Keratinocyte (primary cell): ENCODE data around the gene RANBP3L. TPM values are rescaled to one million over a fixed set of nuclear protein-coding genes. Genes with fewer than 3 reads are reported as not detected.

Experiments used
- DNase-seq: peaks from one replicate; pipeline ENCODE4 v3.0.0-alpha.2; 2011; ENCODE audit warnings: low read depth, missing footprints, low spot score
- FAIRE-seq: peaks from 2 replicates; lab custom pipeline; 2011; peaks lifted over from hg19 to GRCh38; lab: Jason Lieb, UNC
- H2AFZ ChIP-seq: 2 replicates; pipeline ENCODE4 v1.6.0; 2012; ENCODE audit warnings: low read length, control low read depth, inconsistent platforms; ENCODE audit not compliant: control insufficient read depth
- H3K27ac ChIP-seq: 2 replicates; pipeline ENCODE4 v1.5.1; 2011; ENCODE audit warnings: low read length; ENCODE audit not compliant: control insufficient read depth, insufficient read depth
- H3K27me3 ChIP-seq: 3 replicates; pipeline ENCODE4 v1.6.0; 2011; ENCODE audit warnings: low read length; ENCODE audit not compliant: control insufficient read depth, insufficient read depth; ENCODE audit errors: extremely low read depth
- H3K36me3 ChIP-seq, 2 experiments: 2 replicates in 1 of 2; 3 replicates in 1 of 2; pipeline ENCODE4 v1.5.1; 2011; ENCODE audit warnings: low read length in 2 of 2, mild to moderate bottlenecking in 1 of 2; ENCODE audit not compliant: control insufficient read depth in 2 of 2, insufficient read depth in 2 of 2; ENCODE audit errors: extremely low read depth in 1 of 2
- H3K4me1 ChIP-seq: 3 replicates; pipeline ENCODE4 v1.5.1; 2011; ENCODE audit warnings: low read length; ENCODE audit not compliant: control insufficient read depth, insufficient read depth; ENCODE audit errors: extremely low read depth
- H3K4me2 ChIP-seq: 3 replicates; pipeline ENCODE4 v1.6.0; 2011; ENCODE audit warnings: low read depth, low read length; ENCODE audit not compliant: control insufficient read depth, insufficient read depth; ENCODE audit errors: extremely low read depth
- H3K4me3 ChIP-seq, 3 experiments: fragments of 200-600 bp in 1 of 3; sonication (generic) in 1 of 3; 2 replicates in 2 of 3; 3 replicates in 1 of 3; pipeline ENCODE4 v1.5.1; 2011 to 2016; ENCODE audit warnings: low read length in 3 of 3, mild to moderate bottlenecking in 3 of 3, control low read depth in 2 of 3, inconsistent platforms in 1 of 3, low read depth in 1 of 3, mixed read lengths in 1 of 3, mixed run types in 1 of 3, moderate library complexity in 1 of 3; ENCODE audit not compliant: control insufficient read depth in 2 of 3, insufficient read depth in 2 of 3; ENCODE audit errors: extremely low read depth in 1 of 3
- H3K79me2 ChIP-seq: 2 replicates; pipeline ENCODE4 v1.6.0; 2012; ENCODE audit warnings: low read length; ENCODE audit not compliant: control insufficient read depth, insufficient read depth
- H3K9ac ChIP-seq: 3 replicates; pipeline ENCODE4 v1.6.0; 2011; ENCODE audit warnings: low read length; ENCODE audit not compliant: control insufficient read depth, insufficient read depth; ENCODE audit errors: extremely low read depth
- H3K9me1 ChIP-seq: 3 replicates; pipeline ENCODE4 v1.6.0; 2011; ENCODE audit warnings: low read length; ENCODE audit not compliant: control insufficient read depth, insufficient read depth; ENCODE audit errors: extremely low read depth
- H3K9me3 ChIP-seq: 2 replicates; pipeline ENCODE4 v1.5.1; 2012; ENCODE audit warnings: low read depth, low read length; ENCODE audit not compliant: control insufficient read depth
- H4K20me1 ChIP-seq: 3 replicates; pipeline ENCODE4 v1.6.0; 2011; ENCODE audit warnings: low read length; ENCODE audit not compliant: control insufficient read depth, insufficient read depth; ENCODE audit errors: extremely low read depth
- EZH2 ChIP-seq: IDR thresholded peaks from one replicate; pipeline ENCODE4 v1.6.1; 2012; ENCODE audit warnings: inconsistent platforms, mild to moderate bottlenecking, low read length, moderate library complexity
- dilution Hi-C: fragments of 300-500 bp; cut with MboI; formaldehyde crosslinking; loops from one replicate; pipeline ENCODE4 v1.7.0; 2020; ENCODE audit warnings: low sequenced_read_pairs; ENCODE audit not compliant: extremely low pct_ligation_motif_present
- polyA plus RNA-seq, 5 experiments: library from polyadenylated mRNA; depleted of rRNA in 3 of 5; stranded (reverse) in 3 of 5; stranded (forward) in 1 of 5; unstranded in 1 of 5; fragments of >200 nt; gene quantifications; 1 replicate in 1 of 5; 2 replicates in 3 of 5; 3 replicates in 1 of 5; pipeline versions ENCODE4 v1.2.1 to v1.2.3, GENCODE V29; 2011 to 2012; ENCODE audit warnings: missing spikeins in 2 of 5, low read depth in 1 of 5, low replicate concordance in 1 of 5
- TF ChIP-seq, protein P1 (sequence below), 3 experiments: IDR thresholded peaks in 1 of 3; conservative IDR thresholded peaks in 1 of 3; optimal IDR thresholded peaks in 1 of 3; 2 replicates in 2 of 3; 3 replicates in 1 of 3; pipeline versions ENCODE3 to v1.5.1; 2011; ENCODE audit warnings: low read length in 3 of 3, mild to moderate bottlenecking in 3 of 3, moderate library complexity in 2 of 3, control low read depth in 1 of 3, inconsistent platforms in 1 of 3; ENCODE audit not compliant: insufficient read depth in 2 of 3; ENCODE audit errors: extremely low read depth in 1 of 3

RANBP3L gene
- polyA plus RNA-seq, 1 donor (not counting 4 experiments of a cell fraction or from before 2014, with no cell fraction given), result not detected

DNA sequence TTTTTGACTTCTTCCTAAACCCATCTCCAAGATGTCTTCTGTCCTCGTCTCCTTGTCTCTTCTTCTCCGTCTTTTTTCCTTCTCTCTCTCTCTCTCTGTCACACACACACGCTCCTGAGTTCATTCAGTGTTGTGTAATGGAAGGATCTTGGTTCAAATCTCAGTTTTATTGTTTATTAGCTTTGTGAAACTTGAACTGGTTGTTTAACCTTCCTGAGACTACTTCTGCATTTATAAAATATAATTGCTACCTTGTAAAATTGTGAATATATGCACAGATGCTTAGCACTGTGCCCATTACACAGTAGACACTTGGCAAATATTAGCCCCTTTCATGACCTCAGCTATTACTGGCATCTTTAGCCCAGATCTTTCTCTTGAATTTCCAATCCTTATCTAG lies 57.6 kb downstream of the RANBP3L start:
- Histone ChIP-seq H4K20me1 (no peaks in the 10 kb centered on the region), H3K27me3 (peaks cover 3% of the 10 kb centered on the region), H3K9me1 (no peaks in the 10 kb centered on the region), H2AFZ (no peak overlapping the region), H3K4me1 (peaks cover 10% of the 10 kb centered on the region), H3K36me3 (no peaks in the 10 kb centered on the region), H3K4me2 (no peak overlapping the region), H3K9me3 (no peaks in the 10 kb centered on the region), H3K9ac (no peak overlapping the region), H3K79me2 (peaks cover 10% of the 10 kb centered on the region), H3K4me3 (no peak overlapping the region), H3K27ac (no peak overlapping the region)
- FAIRE-seq (no peak), DNase-seq (no peak)
- TF ChIP-seq, protein P1, sequence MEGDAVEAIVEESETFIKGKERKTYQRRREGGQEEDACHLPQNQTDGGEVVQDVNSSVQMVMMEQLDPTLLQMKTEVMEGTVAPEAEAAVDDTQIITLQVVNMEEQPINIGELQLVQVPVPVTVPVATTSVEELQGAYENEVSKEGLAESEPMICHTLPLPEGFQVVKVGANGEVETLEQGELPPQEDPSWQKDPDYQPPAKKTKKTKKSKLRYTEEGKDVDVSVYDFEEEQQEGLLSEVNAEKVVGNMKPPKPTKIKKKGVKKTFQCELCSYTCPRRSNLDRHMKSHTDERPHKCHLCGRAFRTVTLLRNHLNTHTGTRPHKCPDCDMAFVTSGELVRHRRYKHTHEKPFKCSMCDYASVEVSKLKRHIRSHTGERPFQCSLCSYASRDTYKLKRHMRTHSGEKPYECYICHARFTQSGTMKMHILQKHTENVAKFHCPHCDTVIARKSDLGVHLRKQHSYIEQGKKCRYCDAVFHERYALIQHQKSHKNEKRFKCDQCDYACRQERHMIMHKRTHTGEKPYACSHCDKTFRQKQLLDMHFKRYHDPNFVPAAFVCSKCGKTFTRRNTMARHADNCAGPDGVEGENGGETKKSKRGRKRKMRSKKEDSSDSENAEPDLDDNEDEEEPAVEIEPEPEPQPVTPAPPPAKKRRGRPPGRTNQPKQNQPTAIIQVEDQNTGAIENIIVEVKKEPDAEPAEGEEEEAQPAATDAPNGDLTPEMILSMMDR (optimal IDR thresholded peaks at IDR 0.05 in 1 of 3, IDR thresholded peaks at IDR 0.05 in 1 of 3, conservative IDR thresholded peaks at IDR 0.05 in 1 of 3; ENCODE audit: extremely low read depth in 1 of 3, insufficient read depth in 2 of 3, low read length in 3 of 3), result no peak
- TF ChIP-seq EZH2, result no peak
- dilution Hi-C loops, result no loop called here

DNA sequence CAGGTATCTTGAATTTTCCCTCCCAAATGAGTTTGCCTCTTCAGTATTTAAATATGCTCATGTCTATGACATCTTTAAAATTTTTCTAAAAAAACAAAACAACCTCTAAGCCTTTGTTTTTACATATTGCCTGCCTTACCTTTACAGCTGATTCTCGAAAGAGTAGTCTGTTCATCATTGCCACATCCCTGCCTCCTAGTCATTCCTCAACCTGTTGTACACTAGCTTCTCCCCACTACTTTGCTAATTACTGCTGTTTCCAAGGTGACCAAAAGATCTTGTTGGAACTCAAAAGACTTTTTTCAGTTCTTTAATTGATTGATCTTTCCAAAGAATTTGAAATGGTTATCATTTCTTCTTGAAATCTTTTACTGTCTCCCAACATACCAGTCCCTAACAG lies 58.0 kb downstream of the RANBP3L start:
- Histone ChIP-seq H3K79me2 (peaks cover 13% of the 10 kb centered on the region), H3K4me3 (no peak overlapping the region), H4K20me1 (no peaks in the 10 kb centered on the region), H3K36me3 (no peaks in the 10 kb centered on the region), H3K27ac (no peak overlapping the region), H3K27me3 (peaks cover 3% of the 10 kb centered on the region), H2AFZ (no peak overlapping the region), H3K9ac (no peak overlapping the region), H3K9me1 (no peaks in the 10 kb centered on the region), H3K4me2 (no peak overlapping the region), H3K9me3 (no peaks in the 10 kb centered on the region), H3K4me1 (peaks cover 13% of the 10 kb centered on the region)
- dilution Hi-C loops, result no loop called here
- FAIRE-seq (no peak), DNase-seq (no peak)
- TF ChIP-seq EZH2, result no peak
- TF ChIP-seq, protein P1 (optimal IDR thresholded peaks at IDR 0.05 in 1 of 3, IDR thresholded peaks at IDR 0.05 in 1 of 3, conservative IDR thresholded peaks at IDR 0.05 in 1 of 3; ENCODE audit: extremely low read depth in 1 of 3, insufficient read depth in 2 of 3, low read length in 3 of 3), result no peak
